ENCODE measurements around the gene KRT72.
A peak's percentile ranks its signal among the peaks of the same experiment; 100 is the strongest.

KRT72 gene

GRCh38 chr12:52584156-52584682 is 17.0 kb downstream of the KRT72 start:
- H4K20me1 ChIP-seq (ENCODE audit: low read depth, low read length) = no peaks in the 10 kb centered on the region
- H3K36me3 ChIP-seq (ENCODE audit: low read length) = no peaks in the 10 kb centered on the region
- no peaks in the 10 kb centered on the region for H3K79me2 ChIP-seq (ENCODE audit: insufficient read depth, low read length)
- H3K27ac ChIP-seq (ENCODE audit: low read depth, low read length) = no peak overlapping the region
- H2AFZ ChIP-seq (ENCODE audit: low read depth, low read length, severe bottlenecking) = no peak overlapping the region
- no peaks in the 10 kb centered on the region for H3K9me2 ChIP-seq (replicated peaks; ENCODE audit: insufficient read depth, low read length)
- H3F3A ChIP-seq (ENCODE audit: insufficient read depth) = no peaks in the 10 kb centered on the region
- H3K9ac ChIP-seq (ENCODE audit: low read length) = no peak overlapping the region
- TF ChIP-seq CTCF (IDR thresholded peaks at IDR 0.05; ENCODE audit: insufficient read depth, low read length, poor library complexity, severe bottlenecking) (no peak), EZH2phosphoT487 (conservative IDR thresholded peaks at IDR 0.05; ENCODE audit: low read length) (no peak)
- no peak overlapping the region for H3K4me2 ChIP-seq (ENCODE audit: low read depth, low read length, poor library complexity, severe bottlenecking)
- no peaks in the 10 kb centered on the region for H3K27me3 ChIP-seq (ENCODE audit: low read length)
- no peaks in the 10 kb centered on the region for H3K9me3 ChIP-seq (ENCODE audit: insufficient read depth, low read length)
- no peak overlapping the region for H3K4me3 ChIP-seq (ENCODE audit: insufficient read depth, low read length, poor library complexity, severe bottlenecking)

- Histone ChIP-seq H3K27me3 (ENCODE audit: low read length) (no peaks in the 10 kb centered on the region), H3F3A (ENCODE audit: insufficient read depth) (no peaks in the 10 kb centered on the region), H3K4me3 (ENCODE audit: insufficient read depth, low read length, poor library complexity, severe bottlenecking) (no peak overlapping the region), H3K9me3 (ENCODE audit: insufficient read depth, low read length) (no peaks in the 10 kb centered on the region), H4K20me1 (ENCODE audit: low read depth, low read length) (no peaks in the 10 kb centered on the region), H3K36me3 (ENCODE audit: low read length) (no peaks in the 10 kb centered on the region), H3K9ac (ENCODE audit: low read length) (no peak overlapping the region), H3K79me2 (ENCODE audit: insufficient read depth, low read length) (no peaks in the 10 kb centered on the region), H3K9me2 (replicated peaks; ENCODE audit: insufficient read depth, low read length) (no peaks in the 10 kb centered on the region), H3K4me2 (ENCODE audit: low read depth, low read length, poor library complexity, severe bottlenecking) (no peak overlapping the region), H3K27ac (ENCODE audit: low read depth, low read length) (no peak overlapping the region), H2AFZ (ENCODE audit: low read depth, low read length, severe bottlenecking) (no peak overlapping the region)
- TF ChIP-seq EZH2phosphoT487 (conservative IDR thresholded peaks at IDR 0.05; ENCODE audit: low read length) (no peak), CTCF (IDR thresholded peaks at IDR 0.05; ENCODE audit: insufficient read depth, low read length, poor library complexity, severe bottlenecking) (peak; percentile 38)
These were observed 18.2 kb downstream of the KRT72 start for GRCh38 chr12:52582971-52583456.

GRCh38 chr12:52582486-52582885 is 18.8 kb downstream of the KRT72 start:
- Histone ChIP-seq H3K9me3 (ENCODE audit: insufficient read depth, low read length) (no peaks in the 10 kb centered on the region), H3K27ac (ENCODE audit: low read depth, low read length) (no peak overlapping the region), H3K9me2 (replicated peaks; ENCODE audit: insufficient read depth, low read length) (no peaks in the 10 kb centered on the region), H3K79me2 (ENCODE audit: insufficient read depth, low read length) (no peaks in the 10 kb centered on the region), H3K4me3 (ENCODE audit: insufficient read depth, low read length, poor library complexity, severe bottlenecking) (no peak overlapping the region), H2AFZ (ENCODE audit: low read depth, low read length, severe bottlenecking) (no peak overlapping the region), H3K4me2 (ENCODE audit: low read depth, low read length, poor library complexity, severe bottlenecking) (no peak overlapping the region), H3K27me3 (ENCODE audit: low read length) (no peaks in the 10 kb centered on the region), H3K9ac (ENCODE audit: low read length) (no peak overlapping the region), H3K36me3 (ENCODE audit: low read length) (no peaks in the 10 kb centered on the region), H4K20me1 (ENCODE audit: low read depth, low read length) (no peaks in the 10 kb centered on the region), H3F3A (ENCODE audit: insufficient read depth) (no peaks in the 10 kb centered on the region)
- TF ChIP-seq CTCF (IDR thresholded peaks at IDR 0.05; ENCODE audit: insufficient read depth, low read length, poor library complexity, severe bottlenecking) = no peak
- no peak for TF ChIP-seq EZH2phosphoT487 (conservative IDR thresholded peaks at IDR 0.05; ENCODE audit: low read length)
